NOMO-1 treated with DMSO at 0.1 percent for 48 hours (cell line): Measurements from ENCODE around the gene CDK14.
A peak's percentile ranks its signal among the peaks of the same experiment; 100 is the strongest.

Source experiments
- DNase-seq: peaks from one replicate; lab custom pipeline; 2025; ENCODE audit not compliant: unreplicated experiment; lab: John Stamatoyannopoulos, UW

The CDK14 gene

GRCh38 chr7:91082852-91083495, 486.9 kb downstream of the CDK14 start:
- DNase-seq = peak; percentile 65

GRCh38 chr7:91083855-91084644, 487.9 kb downstream of the CDK14 start:
- no peak for DNase-seq

DNA sequence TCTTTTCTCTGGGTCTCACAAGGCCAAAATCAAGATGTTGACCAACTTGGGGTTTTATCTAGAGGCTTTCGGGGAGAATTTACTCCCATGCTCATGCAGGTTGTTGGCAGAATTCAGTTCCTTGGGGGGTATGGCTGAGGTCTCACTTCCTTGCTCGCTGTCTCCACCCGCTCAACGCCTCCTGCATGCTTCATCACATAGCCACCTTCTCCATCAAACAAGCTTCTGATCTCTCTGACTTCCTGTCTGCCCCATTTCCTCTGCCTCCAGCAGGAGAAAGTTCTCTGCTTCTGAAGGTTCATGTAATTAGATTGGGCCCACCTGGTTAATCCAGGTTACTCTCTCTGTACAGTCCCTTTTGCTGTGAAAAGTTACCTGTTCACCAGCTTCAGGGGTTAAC, 489.1 kb downstream of the CDK14 start:
- no peak for DNase-seq

GRCh38 chr7:91086200-91086599, 490.1 kb downstream of the CDK14 start:
- DNase-seq = no peak

- no peak for DNase-seq
Measured at GRCh38 chr7:91088156-91088555, 492.0 kb downstream of the CDK14 start.

- no peak for DNase-seq
Measured at GRCh38 chr7:91088691-91089090, 492.6 kb downstream of the CDK14 start.

GRCh38 chr7:91089382-91089963, 493.4 kb downstream of the CDK14 start:
- DNase-seq = peak; percentile 77

DNA sequence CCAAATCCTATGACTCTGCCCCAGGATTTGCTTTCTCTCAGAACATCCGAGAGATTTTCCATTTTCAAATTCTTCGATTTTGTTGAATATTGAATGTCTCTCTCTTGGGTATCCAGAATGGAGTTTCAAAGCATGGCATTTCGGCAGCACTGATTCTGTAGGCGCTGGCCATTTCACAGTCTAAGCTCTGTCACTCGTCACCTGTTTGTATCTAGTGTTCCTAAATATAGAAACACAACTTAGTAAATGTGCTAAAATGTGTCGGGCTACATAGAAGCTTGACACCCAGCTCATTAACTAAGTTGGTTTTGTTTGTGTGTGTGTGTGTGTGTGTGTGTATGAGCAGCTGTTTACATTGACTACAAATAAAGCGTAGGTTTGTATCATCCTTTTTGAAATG, 494.6 kb downstream of the CDK14 start:
- no peak for DNase-seq

- DNase-seq = no peak
Measured at GRCh38 chr7:91091631-91092030, 495.5 kb downstream of the CDK14 start.

DNA sequence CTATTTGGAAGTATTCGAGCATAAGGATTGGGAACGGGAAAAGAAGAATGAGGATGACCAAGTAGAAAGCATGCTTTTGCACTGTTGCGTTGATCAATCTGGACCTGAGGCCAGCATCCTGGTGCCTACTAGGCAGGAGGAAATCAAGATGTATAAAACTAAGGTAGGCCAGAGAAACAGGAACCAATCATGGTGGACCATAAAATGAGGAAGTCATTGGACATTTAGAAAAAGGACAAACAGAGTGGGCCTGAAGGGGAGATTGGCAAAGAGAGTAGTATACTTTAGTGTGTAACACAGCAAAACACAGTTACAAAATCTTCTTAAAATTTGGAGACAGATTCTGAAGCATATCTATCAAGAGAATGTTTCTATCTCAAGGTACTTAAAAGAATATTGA, 497.1 kb downstream of the CDK14 start:
- peak; percentile 42 for DNase-seq

DNA sequence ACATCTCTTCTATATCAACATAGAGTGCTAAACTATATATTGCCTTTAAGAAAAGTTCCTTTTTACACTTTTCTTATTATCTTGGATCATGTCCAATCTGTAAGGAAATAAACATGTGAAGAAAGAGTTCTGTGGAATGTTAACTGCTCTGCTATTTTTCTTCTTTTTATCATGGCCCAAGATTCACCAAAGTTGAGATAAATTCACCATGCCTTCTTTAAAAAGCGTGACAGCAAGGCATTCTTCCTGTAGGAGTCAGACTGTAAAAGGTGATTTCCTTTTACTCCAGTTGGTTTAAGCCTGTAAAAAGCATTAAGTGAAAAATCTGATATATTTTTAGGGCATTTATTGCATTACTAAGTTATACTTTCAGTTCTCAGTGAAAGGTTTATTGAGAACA, 502.4 kb downstream of the CDK14 start:
- DNase-seq = no peak

DNA sequence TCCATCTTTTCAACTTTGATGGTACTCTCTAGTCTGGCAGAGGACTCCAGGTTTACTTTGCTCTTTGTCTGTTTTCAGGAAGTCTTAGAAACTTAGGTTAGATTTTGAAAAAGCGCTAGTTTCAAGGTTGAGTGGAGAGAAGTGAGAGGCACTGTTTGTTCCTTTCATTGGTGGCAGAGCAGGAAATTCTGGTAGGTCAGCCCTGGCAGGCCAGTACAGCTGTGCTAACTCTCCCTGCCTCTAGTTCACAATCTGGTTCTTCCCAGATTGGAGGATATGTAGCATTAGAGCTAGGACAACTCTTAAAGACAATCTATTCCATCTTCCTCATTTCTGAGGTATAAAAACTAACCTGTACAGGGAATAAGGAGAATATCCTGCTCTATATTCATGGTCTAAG, 507.2 kb downstream of the CDK14 start:
- no peak for DNase-seq

DNA sequence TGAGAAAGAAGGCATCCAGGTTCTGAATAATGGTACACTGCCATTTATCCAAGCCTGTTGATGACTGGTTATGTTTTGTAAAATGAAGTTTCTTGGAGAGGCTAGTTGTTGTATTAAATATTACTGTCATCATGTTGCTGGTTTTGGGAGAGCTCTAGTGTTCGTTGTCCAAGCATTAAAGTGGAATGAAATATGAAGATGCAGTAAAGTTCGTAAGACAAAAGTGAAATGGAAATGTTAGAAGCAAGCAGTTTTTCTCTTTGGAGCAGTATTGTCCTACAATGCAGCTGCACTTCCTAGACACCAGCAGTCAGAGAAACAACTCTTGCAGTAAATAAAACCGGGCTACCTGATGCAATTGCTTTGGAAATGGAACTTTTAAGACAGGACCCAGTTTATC, 511.3 kb downstream of the CDK14 start:
- no peak for DNase-seq

- DNase-seq = no peak
Measured at GRCh38 chr7:91109200-91109599, 513.1 kb downstream of the CDK14 start.

GRCh38 chr7:91112902-91113341, 516.8 kb downstream of the CDK14 start:
- no peak for DNase-seq

GRCh38 chr7:91114232-91114631, 518.1 kb downstream of the CDK14 start:
- no peak for DNase-seq

GRCh38 chr7:91126762-91127161, 530.6 kb downstream of the CDK14 start:
- DNase-seq = no peak

DNA sequence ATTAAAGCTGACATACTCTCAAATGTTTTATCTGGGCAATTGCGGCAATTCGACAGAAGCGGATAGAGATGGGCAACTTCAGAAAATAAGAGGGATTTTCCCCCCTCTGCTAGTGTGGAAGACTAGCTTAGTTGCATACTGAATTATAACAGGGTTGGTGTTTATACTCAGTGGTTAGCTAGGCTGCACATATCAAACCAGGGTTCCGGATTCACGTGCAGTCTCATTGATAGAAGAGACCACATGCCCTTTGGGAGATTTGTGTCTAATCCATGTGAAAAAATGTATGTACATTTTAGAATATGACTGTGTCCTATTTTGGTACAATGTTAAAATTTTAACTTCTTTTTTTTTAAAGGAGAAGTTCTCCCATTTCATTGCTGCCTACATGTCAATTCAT, 531.2 kb downstream of the CDK14 start:
- no peak for DNase-seq

DNA sequence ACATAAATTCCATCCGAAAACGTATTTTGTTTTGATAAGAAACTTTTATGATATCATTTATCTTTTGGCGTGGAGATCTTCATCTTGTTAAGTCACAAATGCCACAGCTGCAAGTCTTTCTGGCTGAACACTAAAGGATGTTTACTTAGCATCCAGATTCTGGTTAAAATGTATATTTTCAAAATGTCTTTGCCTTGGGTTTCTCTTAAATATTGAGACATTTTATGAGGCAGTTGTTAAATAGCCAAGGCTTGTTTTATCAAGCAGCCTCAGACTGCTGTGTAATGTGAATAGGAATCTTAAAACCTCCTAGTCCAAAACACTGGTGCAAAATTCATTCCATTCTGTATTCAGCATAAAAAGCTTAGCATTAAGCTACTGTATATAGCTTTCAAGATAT, 531.8 kb downstream of the CDK14 start:
- no peak for DNase-seq

GRCh38 chr7:91128683-91129348, 532.7 kb downstream of the CDK14 start:
- DNase-seq = peak; percentile 14

- DNase-seq = no peak
Measured at GRCh38 chr7:91135300-91135699, 539.2 kb downstream of the CDK14 start.
